Caco-2 (cell line): ENCODE results near the gene PDLIM7. TPM values are rescaled to one million over a fixed set of nuclear protein-coding genes. Genes with fewer than 3 reads are reported as not detected.

ENCODE experiments used
- Bru-seq: library from RNA; stranded (reverse); fragments of 400-500 nt; gene quantifications from one replicate; lab custom pipeline; 2021; lab: Mats Ljungman, UMichigan
- BruChase-seq, 2 experiments: library from RNA; stranded (reverse); fragments of 400-500 nt; gene quantifications; one replicate each; lab custom pipeline; 2021; lab: Mats Ljungman, UMichigan
- BruUV-seq: library from RNA; stranded (reverse); fragments of 400-500 nt; replicated peaks from 2 replicates; lab custom pipeline; 2021; lab: Mats Ljungman, UMichigan
- CTCF ChIA-PET: fragments of 300-600 bp; sonication (Branson Sonifier 250); formaldehyde crosslinking; loops from one replicate; lab custom pipeline; 2022; ENCODE audit warnings: antibody characterized with exemption; lab: Charles Lee
- POLR2A ChIA-PET: fragments of 300-600 bp; sonication (Branson Sonifier 250); formaldehyde crosslinking; loops from one replicate; lab custom pipeline; 2022; ENCODE audit warnings: antibody characterized with exemption; lab: Charles Lee
- DNase-seq, 2 experiments: peaks; one replicate each; pipeline versions ENCODE4 v3.0.0 to v3.0.0-alpha.2; 2020 to 2022
- H3K27me3 ChIP-seq: replicated peaks from 2 replicates; pipeline ENCODE4 v1.6.0; 2011; ENCODE audit warnings: low read length; ENCODE audit not compliant: control insufficient read depth, insufficient read depth
- H3K36me3 ChIP-seq: 2 replicates; pipeline ENCODE4 v1.5.1; 2011; ENCODE audit warnings: low read length; ENCODE audit not compliant: control insufficient read depth, insufficient read depth
- H3K4me1 ChIP-seq: fragments of 250-450 bp; sonication (Bioruptor Pico); 2 replicates; pipeline ENCODE4 v1.5.1; 2020; ENCODE audit warnings: mild to moderate bottlenecking
- H3K4me3 ChIP-seq: 2 replicates; pipeline ENCODE4 v1.5.1; 2011; ENCODE audit warnings: low read depth, mild to moderate bottlenecking, control low read depth, low read length
- H3K9me3 ChIP-seq: fragments of 250-450 bp; sonication (Bioruptor Pico); 2 replicates; pipeline ENCODE4 v1.5.1; 2020; ENCODE audit warnings: mild to moderate bottlenecking, moderate library complexity
- H3K27ac Mint-ChIP-seq: one replicate; pipeline ENCODE4 v1.8.0; 2022; ENCODE audit warnings: mixed read lengths; ENCODE audit not compliant: unreplicated experiment
- H3K27me3 Mint-ChIP-seq: one replicate; pipeline ENCODE4 v1.8.0; 2022; ENCODE audit warnings: mixed read lengths; ENCODE audit not compliant: insufficient read depth, unreplicated experiment
- H3K36me3 Mint-ChIP-seq: one replicate; pipeline ENCODE4 v1.8.0; 2022; ENCODE audit warnings: mild to moderate bottlenecking, mixed read lengths; ENCODE audit not compliant: insufficient read depth, unreplicated experiment
- H3K4me1 Mint-ChIP-seq: one replicate; pipeline ENCODE4 v1.8.0; 2022; ENCODE audit warnings: low read depth, mixed read lengths; ENCODE audit not compliant: unreplicated experiment
- H3K4me3 Mint-ChIP-seq: one replicate; pipeline ENCODE4 v1.8.0; 2022; ENCODE audit warnings: mild to moderate bottlenecking, moderate library complexity, mixed read lengths; ENCODE audit not compliant: unreplicated experiment
- H3K9me3 Mint-ChIP-seq: one replicate; pipeline ENCODE4 v1.8.0; 2022; ENCODE audit warnings: mixed read lengths; ENCODE audit not compliant: unreplicated experiment
- intact Hi-C: fragments of 100-400 bp; cut with micrococcal nuclease; formaldehyde crosslinking; loops from one replicate; pipeline ENCODE4 v1.10.0; 2022; ENCODE audit not compliant: unreplicated experiment
- long read RNA-seq: library from polyadenylated mRNA; stranded (forward); transcript quantifications from one replicate; pipeline ENCODE4 v2.0.0, GENCODE V29; 2022
- total RNA-seq: library from RNA; stranded (reverse); gene quantifications from 2 replicates; pipeline ENCODE4 v1.2.3, GENCODE V29; 2022
- TF ChIP-seq, protein P1 (sequence below), 2 experiments: fragments of 200-600 bp in 1 of 2; IDR thresholded peaks; 1 replicate in 1 of 2; 2 replicates in 1 of 2; pipeline versions ENCODE4 v1.5.1 to v1.8.0; 2011 to 2022; ENCODE audit warnings: antibody characterized with exemption in 1 of 2, control low read depth in 1 of 2, inconsistent platforms in 1 of 2, low read depth in 1 of 2, low read length in 1 of 2, mild to moderate bottlenecking in 1 of 2, moderate library complexity in 1 of 2; ENCODE audit not compliant: insufficient read depth in 1 of 2, severe bottlenecking in 1 of 2, unreplicated experiment in 1 of 2

PDLIM7 gene, protein sequence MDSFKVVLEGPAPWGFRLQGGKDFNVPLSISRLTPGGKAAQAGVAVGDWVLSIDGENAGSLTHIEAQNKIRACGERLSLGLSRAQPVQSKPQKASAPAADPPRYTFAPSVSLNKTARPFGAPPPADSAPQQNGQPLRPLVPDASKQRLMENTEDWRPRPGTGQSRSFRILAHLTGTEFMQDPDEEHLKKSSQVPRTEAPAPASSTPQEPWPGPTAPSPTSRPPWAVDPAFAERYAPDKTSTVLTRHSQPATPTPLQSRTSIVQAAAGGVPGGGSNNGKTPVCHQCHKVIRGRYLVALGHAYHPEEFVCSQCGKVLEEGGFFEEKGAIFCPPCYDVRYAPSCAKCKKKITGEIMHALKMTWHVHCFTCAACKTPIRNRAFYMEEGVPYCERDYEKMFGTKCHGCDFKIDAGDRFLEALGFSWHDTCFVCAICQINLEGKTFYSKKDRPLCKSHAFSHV
- total RNA-seq (49.1 and 56.8 TPM in 2 replicates), Bru-seq, nascent RNA (percentile 54 among the genes with signal in this experiment), BruChase-seq, experiment 1, labeled RNA remaining after a 2-hour chase (percentile 59 among the genes with signal in this experiment), BruChase-seq, experiment 2, labeled RNA remaining after a 6-hour chase (percentile 61 among the genes with signal in this experiment)
- long read RNA-seq, transcript PDLIM7-201 (8 exons, 977 nt) = minor isoform, 6 of 153 reads
- long read RNA-seq, transcript PDLIM7-202 (13 exons, 1,689 nt) = major isoform, 104 of 153 reads
- long read RNA-seq, partial matches to known transcripts = 23 of 153 reads
- long read RNA-seq, other reads (novel, unspliced or antisense) = 18 of 153 reads

DNA sequence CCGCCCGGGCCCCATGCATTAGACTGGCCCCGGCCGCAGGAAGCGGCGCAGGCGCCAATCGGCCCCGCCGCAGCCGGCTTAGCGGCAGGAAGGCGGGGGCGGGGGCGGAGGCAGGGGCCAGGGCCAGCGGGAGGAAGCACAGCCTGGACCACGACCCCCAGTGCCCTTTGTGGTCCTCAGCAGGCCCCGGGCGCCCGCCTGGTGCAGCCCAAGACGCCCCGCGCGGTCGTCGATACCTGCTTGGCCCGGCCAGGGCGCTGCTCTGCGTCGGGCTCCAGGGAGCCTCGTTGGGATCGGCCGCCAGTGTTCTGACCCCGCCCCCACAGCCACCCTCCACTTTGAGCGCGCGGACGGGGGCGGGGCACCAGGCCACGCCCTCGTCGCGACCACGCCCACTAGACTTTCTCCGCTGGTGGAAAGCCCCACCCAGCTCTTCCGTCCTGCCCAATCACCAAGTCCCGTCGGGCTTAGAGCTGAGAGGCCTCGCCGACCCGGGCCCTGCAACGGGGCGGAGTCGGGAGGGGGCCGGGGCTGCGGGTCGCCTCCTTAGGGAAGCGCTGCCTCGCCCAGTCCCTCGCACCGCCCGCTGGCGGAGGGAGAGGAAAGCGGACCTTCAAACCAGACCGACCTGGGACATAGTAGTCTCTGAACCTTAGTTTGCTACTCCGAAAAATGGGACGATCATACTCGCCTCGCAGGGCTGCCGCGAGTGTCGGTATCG is at the start of gene PDLIM7:
Gene PDLIM7 (minus strand): TSS at position 313 of the 721 bp plus-strand sequence. CDS start 1,092 bp downstream, outside the sequence.
- no peaks in the 10 kb centered on the region for H3K9me3 ChIP-seq
- ChIA-PET POLR2A (interaction anchor here (0.6 to 1.8 kb wide), 15 partner anchors 9 to 410 kb away, joined by 3 to 8 read pairs (median 4); partner anchors contain the start of genes B4GALT7, FGFR4 and GRK6), CTCF (interaction anchor here (0.6 to 3.0 kb wide), 13 partner anchors 10 to 188 kb away, joined by 3 to 29 read pairs (median 6); no protein-coding TSS in a partner anchor)
- DNase-seq = peak; percentile 97 to 98
- H3K27me3 ChIP-seq = no peaks in the 10 kb centered on the region
- TF ChIP-seq, protein P1, sequence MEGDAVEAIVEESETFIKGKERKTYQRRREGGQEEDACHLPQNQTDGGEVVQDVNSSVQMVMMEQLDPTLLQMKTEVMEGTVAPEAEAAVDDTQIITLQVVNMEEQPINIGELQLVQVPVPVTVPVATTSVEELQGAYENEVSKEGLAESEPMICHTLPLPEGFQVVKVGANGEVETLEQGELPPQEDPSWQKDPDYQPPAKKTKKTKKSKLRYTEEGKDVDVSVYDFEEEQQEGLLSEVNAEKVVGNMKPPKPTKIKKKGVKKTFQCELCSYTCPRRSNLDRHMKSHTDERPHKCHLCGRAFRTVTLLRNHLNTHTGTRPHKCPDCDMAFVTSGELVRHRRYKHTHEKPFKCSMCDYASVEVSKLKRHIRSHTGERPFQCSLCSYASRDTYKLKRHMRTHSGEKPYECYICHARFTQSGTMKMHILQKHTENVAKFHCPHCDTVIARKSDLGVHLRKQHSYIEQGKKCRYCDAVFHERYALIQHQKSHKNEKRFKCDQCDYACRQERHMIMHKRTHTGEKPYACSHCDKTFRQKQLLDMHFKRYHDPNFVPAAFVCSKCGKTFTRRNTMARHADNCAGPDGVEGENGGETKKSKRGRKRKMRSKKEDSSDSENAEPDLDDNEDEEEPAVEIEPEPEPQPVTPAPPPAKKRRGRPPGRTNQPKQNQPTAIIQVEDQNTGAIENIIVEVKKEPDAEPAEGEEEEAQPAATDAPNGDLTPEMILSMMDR (IDR thresholded peaks at IDR 0.05; ENCODE audit: insufficient read depth in 1 of 2, low read depth in 1 of 2, low read length in 1 of 2, severe bottlenecking in 1 of 2, unreplicated experiment in 1 of 2) = peak in 1 of 2 experiments; percentile 26
- intact Hi-C loops = loop anchor here (1.0 to 2.0 kb wide), 5 partner anchors 25 to 185 kb away; partner anchors contain the start of gene GRK6
- BruUV-seq = no TSS peak
- no peaks in the 10 kb centered on the region for H3K9me3 Mint-ChIP-seq
- H3K4me3 ChIP-seq = peak within 1 kb of the TSS; percentile 85
- H3K27ac Mint-ChIP-seq = peak within 1 kb of the TSS; percentile 63
- H3K27me3 Mint-ChIP-seq = peaks cover 11% of the 10 kb centered on the region
- H3K36me3 ChIP-seq = peaks cover 4% of the 10 kb centered on the region
- peaks cover 25% of the 10 kb centered on the region for H3K4me1 ChIP-seq
- peaks cover 27% of the 10 kb centered on the region for H3K4me1 Mint-ChIP-seq
- peaks cover 13% of the 10 kb centered on the region for H3K36me3 Mint-ChIP-seq
- peak within 1 kb of the TSS; percentile 89 for H3K4me3 Mint-ChIP-seq

DNA sequence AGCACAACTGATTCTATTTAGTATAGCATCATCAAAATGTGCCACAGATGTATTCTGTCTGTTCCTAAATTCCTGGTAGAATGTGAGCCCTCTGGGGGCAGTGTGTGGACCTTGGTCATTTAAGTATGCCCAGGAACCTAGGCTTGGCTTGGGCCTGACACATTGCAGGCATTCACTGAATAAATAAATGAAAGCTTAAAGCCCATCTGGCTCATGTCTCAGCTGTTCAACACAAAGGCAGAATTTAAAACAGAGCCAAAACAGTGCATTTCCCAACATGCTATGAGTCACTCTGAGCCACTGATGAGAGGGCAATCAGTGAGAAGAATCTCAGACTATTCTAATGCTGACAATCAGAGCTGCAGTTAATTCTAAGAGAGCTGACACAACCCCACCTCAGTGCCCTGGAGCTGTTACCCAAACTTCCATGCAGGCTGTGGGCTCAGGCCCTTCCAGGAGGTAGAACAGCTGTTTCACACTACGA is 48.9 kb upstream of the PDLIM7 start:
- Mint-ChIP-seq H3K27me3 (no peaks in the 10 kb centered on the region), H3K27ac (peak overlapping the region; percentile 75), H3K36me3 (peaks cover 18% of the 10 kb centered on the region), H3K4me1 (peaks cover 20% of the 10 kb centered on the region), H3K9me3 (no peaks in the 10 kb centered on the region), H3K4me3 (no peak overlapping the region)
- no TSS peak for BruUV-seq
- intact Hi-C loops = no loop called here
- Histone ChIP-seq H3K4me3 (no peak overlapping the region), H3K9me3 (no peaks in the 10 kb centered on the region), H3K36me3 (peaks cover 2% of the 10 kb centered on the region), H3K27me3 (no peaks in the 10 kb centered on the region), H3K4me1 (peaks cover 14% of the 10 kb centered on the region)
- ChIA-PET CTCF (interaction anchor here (0.6 to 0.8 kb wide), 2 partner anchors 61 to 540 kb away, joined by 4 to 5 read pairs; partner anchors contain the start of gene UIMC1), POLR2A (no interaction called here)
- TF ChIP-seq, protein P1 (IDR thresholded peaks at IDR 0.05; ENCODE audit: insufficient read depth in 1 of 2, low read depth in 1 of 2, low read length in 1 of 2, severe bottlenecking in 1 of 2, unreplicated experiment in 1 of 2) = no peak
- DNase-seq = peak in 1 of 2 experiments; percentile 45
